Measurements from ENCODE around the gene ARNT2.

The ARNT2 gene

GRCh38 chr15:80590761-80591355 lies 186.7 kb downstream of the ARNT2 start:
- DNase-seq (ENCODE audit: low read depth in 2 of 3, low spot score in 1 of 3) = no peak

GRCh38 chr15:80591471-80591870 lies 187.3 kb downstream of the ARNT2 start:
- DNase-seq (ENCODE audit: low read depth in 2 of 3, low spot score in 1 of 3) = no peak

- no peak for DNase-seq (ENCODE audit: low read depth in 2 of 3, low spot score in 1 of 3)
Measured at GRCh38 chr15:80591938-80592825, 188.0 kb downstream of the ARNT2 start.

GRCh38 chr15:80593486-80594030 lies 189.4 kb downstream of the ARNT2 start:
- no peak for DNase-seq (ENCODE audit: low read depth in 2 of 3, low spot score in 1 of 3)

- DNase-seq (ENCODE audit: low read depth in 2 of 3, low spot score in 1 of 3) = no peak
Measured at GRCh38 chr15:80594091-80594889, 190.1 kb downstream of the ARNT2 start.

- no peak for DNase-seq (ENCODE audit: low read depth in 2 of 3, low spot score in 1 of 3)
Measured at GRCh38 chr15:80595396-80595795, 191.2 kb downstream of the ARNT2 start.

GRCh38 chr15:80596521-80596976 lies 192.4 kb downstream of the ARNT2 start:
- no peak for DNase-seq (ENCODE audit: low read depth in 2 of 3, low spot score in 1 of 3)

- no peak for DNase-seq (ENCODE audit: low read depth in 2 of 3, low spot score in 1 of 3)
Measured at GRCh38 chr15:80597076-80597475, 192.9 kb downstream of the ARNT2 start.

- DNase-seq (ENCODE audit: low read depth in 2 of 3, low spot score in 1 of 3) = no peak
Measured at GRCh38 chr15:80599359-80599758, 195.2 kb downstream of the ARNT2 start.

- DNase-seq (ENCODE audit: low read depth in 2 of 3, low spot score in 1 of 3) = no peak
Measured at GRCh38 chr15:80600626-80601025, 196.4 kb downstream of the ARNT2 start.

GRCh38 chr15:80601256-80601655 lies 197.1 kb downstream of the ARNT2 start:
- no peak for DNase-seq (ENCODE audit: low read depth in 2 of 3, low spot score in 1 of 3)

- DNase-seq (ENCODE audit: low read depth in 2 of 3, low spot score in 1 of 3) = no peak
Measured at GRCh38 chr15:80604583-80605575, 200.7 kb downstream of the ARNT2 start.

- no peak for DNase-seq (ENCODE audit: low read depth in 2 of 3, low spot score in 1 of 3)
Measured at GRCh38 chr15:80605591-80606150, 201.5 kb downstream of the ARNT2 start.

- DNase-seq (ENCODE audit: low read depth in 2 of 3, low spot score in 1 of 3) = no peak
Measured at GRCh38 chr15:80606511-80607071, 202.4 kb downstream of the ARNT2 start.

- DNase-seq (ENCODE audit: low read depth in 2 of 3, low spot score in 1 of 3) = no peak
Measured at GRCh38 chr15:80607287-80607980, 203.3 kb downstream of the ARNT2 start.

GRCh38 chr15:80608688-80609087 lies 204.5 kb downstream of the ARNT2 start:
- no peak for DNase-seq (ENCODE audit: low read depth in 2 of 3, low spot score in 1 of 3)

- DNase-seq (ENCODE audit: low read depth in 2 of 3, low spot score in 1 of 3) = no peak
Measured at GRCh38 chr15:80609091-80609490, 204.9 kb downstream of the ARNT2 start.

- DNase-seq (ENCODE audit: low read depth in 2 of 3, low spot score in 1 of 3) = no peak
Measured at GRCh38 chr15:80609512-80609946, 205.3 kb downstream of the ARNT2 start.

- DNase-seq (ENCODE audit: low read depth in 2 of 3, low spot score in 1 of 3) = no peak
Measured at GRCh38 chr15:80611543-80612080, 207.4 kb downstream of the ARNT2 start.
